CD4-positive, alpha-beta T cell (primary cell): ENCODE results near the gene BAX. TPM values are rescaled to one million over a fixed set of nuclear protein-coding genes. Genes with fewer than 3 reads are reported as not detected.

Experiments
- ATAC-seq: fragments of 200-7000 bp; cut with Tn5 transposase; one replicate; pipeline ENCODE4 v1.10.0; 2022; ENCODE audit warnings: mild to moderate bottlenecking; ENCODE audit not compliant: poor library complexity
- CTCF ChIA-PET: fragments of 350-600 bp; sonication (Branson Sonifier 250); formaldehyde crosslinking; loops from one replicate; lab custom pipeline; 2021; ENCODE audit warnings: antibody characterized with exemption, inconsistent platforms; lab: Charles Lee
- POLR2A ChIA-PET: fragments of 350-600 bp; sonication (Branson Sonifier 250); formaldehyde crosslinking; loops from one replicate; lab custom pipeline; 2021; ENCODE audit warnings: antibody characterized with exemption, inconsistent platforms; lab: Charles Lee
- DNase-seq, 14 experiments: peaks; one replicate each; pipeline ENCODE4 v3.0.0-alpha.2; 2013 to 2020; ENCODE audit warnings: mixed read lengths in 2 of 14
- H3K27ac ChIP-seq, 2 donors: one replicate each; pipeline versions ENCODE4 v1.5.1 to v1.7.0; 2013; ENCODE audit warnings: low read length in 2 of 2, low read depth in 1 of 2, mild to moderate bottlenecking in 1 of 2
- H3K27me3 ChIP-seq, 2 experiments: 1 replicate in 1 of 2; 2 replicates in 1 of 2; pipeline versions ENCODE4 v1.6.1 to v1.7.0; 2013; ENCODE audit warnings: low read length in 2 of 2, control low read depth in 1 of 2, mild to moderate bottlenecking in 1 of 2, moderate library complexity in 1 of 2; ENCODE audit not compliant: insufficient read depth in 2 of 2, control insufficient read depth in 1 of 2
- H3K36me3 ChIP-seq: one replicate; pipeline ENCODE4 v1.6.1; 2013; ENCODE audit warnings: low read length, control low read depth; ENCODE audit not compliant: insufficient read depth
- H3K4me1 ChIP-seq: one replicate; pipeline ENCODE4 v1.6.1; 2013; ENCODE audit warnings: low read length, control low read depth; ENCODE audit not compliant: insufficient read depth
- H3K4me3 ChIP-seq: one replicate; pipeline ENCODE4 v1.5.1; 2013; ENCODE audit warnings: mild to moderate bottlenecking, low read length, moderate library complexity
- H3K9me3 ChIP-seq, 2 experiments: 1 replicate in 1 of 2; 2 replicates in 1 of 2; pipeline versions ENCODE4 v1.6.1 to v1.7.0; 2013; ENCODE audit warnings: low read length in 2 of 2, mild to moderate bottlenecking in 2 of 2, control low read depth in 1 of 2, moderate library complexity in 1 of 2; ENCODE audit not compliant: control insufficient read depth in 1 of 2, insufficient read depth in 1 of 2
- H3K27ac Mint-ChIP-seq: one replicate; pipeline ENCODE4 v1.8.0; 2020; ENCODE audit warnings: mixed read lengths
- H3K27me3 Mint-ChIP-seq: one replicate; pipeline ENCODE4 v1.8.0; 2021; ENCODE audit warnings: mixed read lengths
- H3K36me3 Mint-ChIP-seq: one replicate; pipeline ENCODE4 v1.8.0; 2021; ENCODE audit warnings: low read depth, mixed read lengths
- H3K4me1 Mint-ChIP-seq: one replicate; pipeline ENCODE4 v1.8.0; 2021; ENCODE audit warnings: low read depth, mixed read lengths
- H3K4me3 Mint-ChIP-seq: one replicate; pipeline ENCODE4 v1.8.0; 2020; ENCODE audit warnings: mild to moderate bottlenecking, mixed read lengths
- H3K9me3 Mint-ChIP-seq: one replicate; pipeline ENCODE4 v1.8.0; 2020; ENCODE audit warnings: mixed read lengths
- CTCF ChIP-seq: fragments of 200-600 bp; IDR thresholded peaks from one replicate; pipeline ENCODE4 v1.8.0; 2022; ENCODE audit warnings: antibody characterized with exemption, mild to moderate bottlenecking
- intact Hi-C, 2 experiments: fragments of 100-400 bp; cut with DNase I in 1 of 2; cut with micrococcal nuclease in 1 of 2; formaldehyde crosslinking; loops; one replicate each; pipeline versions ENCODE4 v1.15.1 to v1.9.0; 2023 to 2025; cut with DNase I, micrococcal nuclease
- total RNA-seq, 174 experiments: library from RNA in 2 of 174; stranded (reverse) in 2 of 174; gene quantifications; one replicate each; pipeline ENCODE4 v1.2.3 and lab custom pipeline; 2021 to 2026

The BAX gene
- total RNA-seq, 2 experiments from 2014 or later = 52.9 to 60.4 TPM

- ChIA-PET POLR2A (interaction anchor here (1.6 kb wide), 1 partner anchor 14 kb away, joined by 3 read pairs; the partner anchor contains the start of genes GYS1 and RUVBL2), CTCF (no interaction called here)
- H3K27ac ChIP-seq = no peak overlapping the region
- H3K9me3 Mint-ChIP-seq = no peaks in the 10 kb centered on the region
- DNase-seq = no peak
- no peaks in the 10 kb centered on the region for H3K27me3 Mint-ChIP-seq
- ATAC-seq = no peak
- no peaks in the 10 kb centered on the region for H3K9me3 ChIP-seq
- no peak overlapping the region for H3K27ac Mint-ChIP-seq
- peaks cover 72% of the 10 kb centered on the region for H3K36me3 Mint-ChIP-seq
- no peaks in the 10 kb centered on the region for H3K4me1 ChIP-seq
- no peaks in the 10 kb centered on the region for H3K27me3 ChIP-seq
- no peak overlapping the region for H3K4me3 ChIP-seq
- no peak overlapping the region for H3K4me3 Mint-ChIP-seq
- H3K4me1 Mint-ChIP-seq = no peaks in the 10 kb centered on the region
- intact Hi-C loops = no loop called here
- peaks cover 58% of the 10 kb centered on the region for H3K36me3 ChIP-seq
- TF ChIP-seq CTCF = no peak
These were observed 52.2 kb downstream of the BAX start for GRCh38 chr19:49006905-49007304.

- Mint-ChIP-seq H3K4me1 (no peaks in the 10 kb centered on the region), H3K36me3 (peaks cover 58% of the 10 kb centered on the region), H3K9me3 (no peaks in the 10 kb centered on the region), H3K27ac (no peak overlapping the region), H3K27me3 (no peaks in the 10 kb centered on the region), H3K4me3 (no peak overlapping the region)
- no peaks in the 10 kb centered on the region for H3K9me3 ChIP-seq
- peaks cover 45% of the 10 kb centered on the region for H3K36me3 ChIP-seq
- CTCF ChIA-PET = no interaction called here
- H3K27me3 ChIP-seq = no peaks in the 10 kb centered on the region
- DNase-seq = no peak
- H3K4me1 ChIP-seq = no peaks in the 10 kb centered on the region
- H3K27ac ChIP-seq = no peak overlapping the region
- no peak for TF ChIP-seq CTCF
- ATAC-seq = no peak
- POLR2A ChIA-PET = no interaction called here
- H3K4me3 ChIP-seq = no peak overlapping the region
- intact Hi-C loops = no loop called here
These were observed 55.2 kb downstream of the BAX start for GRCh38 chr19:49009828-49010227.

GRCh38 chr19:49010453-49010852, 55.8 kb downstream of the BAX start:
- no peak overlapping the region for H3K4me3 Mint-ChIP-seq
- DNase-seq (no peak), ATAC-seq (no peak)
- no peaks in the 10 kb centered on the region for H3K4me1 ChIP-seq
- POLR2A ChIA-PET = no interaction called here
- no peaks in the 10 kb centered on the region for H3K9me3 ChIP-seq
- CTCF ChIA-PET = no interaction called here
- H3K27ac ChIP-seq = no peak overlapping the region
- H3K9me3 Mint-ChIP-seq = no peaks in the 10 kb centered on the region
- no peaks in the 10 kb centered on the region for H3K27me3 ChIP-seq
- peaks cover 51% of the 10 kb centered on the region for H3K36me3 Mint-ChIP-seq
- intact Hi-C loops = no loop called here
- no peak overlapping the region for H3K27ac Mint-ChIP-seq
- peaks cover 39% of the 10 kb centered on the region for H3K36me3 ChIP-seq
- H3K27me3 Mint-ChIP-seq = no peaks in the 10 kb centered on the region
- no peak for TF ChIP-seq CTCF
- no peaks in the 10 kb centered on the region for H3K4me1 Mint-ChIP-seq
- H3K4me3 ChIP-seq = no peak overlapping the region
